ENCODE measurements around the gene NEFH. TPM values are rescaled to one million over a fixed set of nuclear protein-coding genes. Genes with fewer than 3 reads are reported as not detected.

NEFH gene
- total and polyA plus RNA-seq, 2 donors (not counting 1 experiment from before 2014, with no cell fraction given), result 0.04 to 0.10 TPM

DNA sequence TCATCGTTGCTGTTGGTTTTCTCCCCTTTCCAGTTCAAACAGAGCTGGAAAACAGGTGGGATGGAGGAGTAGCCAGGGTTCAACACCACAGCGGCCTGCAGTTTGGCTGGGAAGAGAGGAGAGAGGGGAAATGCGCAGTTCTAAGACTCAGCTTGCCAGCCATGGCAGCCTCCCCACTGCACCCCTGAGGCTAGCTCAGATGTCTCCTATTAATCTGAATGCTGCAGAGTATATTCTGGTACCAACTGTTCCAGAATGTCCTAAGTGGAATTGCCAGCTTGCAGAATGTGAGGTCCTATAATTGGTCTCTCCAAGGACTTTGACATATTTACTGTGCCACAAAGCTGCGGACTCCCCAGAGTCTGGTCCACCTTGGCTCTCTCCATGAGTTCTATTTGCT is 32.0 kb downstream of the NEFH start:
- Histone ChIP-seq H3K9me3 (ENCODE audit: control extremely low read depth in 1 of 3, control insufficient read depth in 2 of 3, insufficient read depth in 1 of 3, low read length in 2 of 3) (no peaks in the 10 kb centered on the region), H3K4me3 (ENCODE audit: control extremely low read depth in 1 of 5, extremely low read depth in 1 of 5, insufficient read depth in 1 of 5, low read depth in 2 of 5, low read length in 4 of 5) (no peak overlapping the region), H3K4me1 (ENCODE audit: control insufficient read depth in 2 of 2, insufficient read depth in 2 of 2, low read length in 2 of 2) (no peaks in the 10 kb centered on the region), H2AFZ (ENCODE audit: insufficient read depth, low read depth, low read length, poor library complexity, severe bottlenecking) (no peak overlapping the region), H4K20me1 (ENCODE audit: control insufficient read depth, insufficient read depth, low read length, poor library complexity, severe bottlenecking) (no peaks in the 10 kb centered on the region), H3K27ac (ENCODE audit: low read length in 2 of 2) (no peak overlapping the region), H3K36me3 (replicated peaks in 1 of 2; ENCODE audit: control extremely low read depth in 1 of 2, control insufficient read depth in 1 of 2, extremely low read depth in 1 of 2, insufficient read depth in 2 of 2, low read length in 1 of 2) (peaks cover 0 to 67% of the 10 kb centered on the region in 2 experiments), H3K79me2 (ENCODE audit: control insufficient read depth, insufficient read depth, low read length) (no peaks in the 10 kb centered on the region), H3K9ac (ENCODE audit: low read length) (no peak overlapping the region), H3K27me3 (replicated peaks in 1 of 4; ENCODE audit: control extremely low read depth in 1 of 4, control insufficient read depth in 3 of 4, insufficient read depth in 4 of 4, low read length in 3 of 4) (no peaks in the 10 kb centered on the region), H3K4me2 (replicated peaks; ENCODE audit: low read depth, low read length, poor library complexity, severe bottlenecking) (no peak overlapping the region)
- Mint-ChIP-seq H3K27ac (no peak overlapping the region), H3K27me3 (no peaks in the 10 kb centered on the region), H3K4me1 (peaks cover 3% of the 10 kb centered on the region), H3K9me3 (ENCODE audit: insufficient read depth) (no peaks in the 10 kb centered on the region), H3K4me3 (no peak overlapping the region)
- TF ChIP-seq CTCF (IDR thresholded peaks at IDR 0.05) (no peak), EZH2 (IDR thresholded peaks at IDR 0.05; ENCODE audit: borderline replicate concordance, insufficient read depth, low read depth, low read length, poor library complexity, severe bottlenecking) (no peak)
- CTCF ChIA-PET, result interaction anchor here (2.6 kb wide), 1 partner anchor 115 kb away, joined by 12 read pairs; no protein-coding TSS in a partner anchor
- DNase-seq, result no peak
- ATAC-seq (ENCODE audit: low read depth), result no peak
- 98% methylated on average over 4 of the region's 4 CpGs for WGBS (ENCODE audit: insufficient coverage)
- intact Hi-C loops (cut with micrococcal nuclease), result no loop called here
- POLR2A ChIA-PET, result interaction anchor here (0.6 kb wide), 1 partner anchor 17 kb away, joined by 3 read pairs; no protein-coding TSS in a partner anchor

DNA sequence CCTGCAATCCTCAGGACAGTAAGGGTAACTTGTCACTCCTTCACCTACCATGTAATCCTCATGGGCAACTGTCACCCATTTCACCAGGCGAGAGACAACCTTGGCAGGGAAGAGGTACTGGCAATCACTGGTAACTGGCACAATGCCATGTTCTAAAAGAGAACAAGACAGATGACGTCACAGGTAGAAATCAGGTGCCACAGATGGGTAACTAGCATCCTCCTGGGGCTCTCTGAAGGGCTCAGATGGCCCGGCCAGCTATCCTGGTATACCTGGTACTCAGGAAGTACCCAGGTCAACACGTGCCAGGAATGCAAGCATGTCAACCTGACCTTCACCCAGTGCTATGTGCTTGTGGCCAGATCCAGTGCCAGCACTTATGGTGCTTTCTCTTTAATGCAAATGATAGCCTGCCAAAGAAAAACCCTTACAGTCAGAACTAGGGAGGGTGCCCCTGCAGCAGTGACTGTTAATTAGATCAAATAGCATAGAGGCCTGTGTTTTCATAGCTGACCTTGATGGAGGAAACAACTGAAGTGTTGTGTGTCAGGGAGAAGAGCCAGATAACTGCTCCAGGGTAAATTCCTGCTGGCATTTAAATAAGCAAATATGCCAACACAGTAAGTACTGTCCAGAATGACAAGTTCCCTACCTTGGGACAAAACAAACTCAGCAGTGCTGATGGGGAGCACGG is 37.3 kb downstream of the NEFH start:
- WGBS (ENCODE audit: insufficient coverage), result 87% methylated on average over 5 of the region's 5 CpGs
- no peak overlapping the region for H3K9ac ChIP-seq (ENCODE audit: low read length)
- ATAC-seq (ENCODE audit: low read depth), result no peak
- no peaks in the 10 kb centered on the region for H3K27me3 ChIP-seq (replicated peaks in 1 of 4; ENCODE audit: control extremely low read depth in 1 of 4, control insufficient read depth in 3 of 4, insufficient read depth in 4 of 4, low read length in 3 of 4)
- H3K36me3 ChIP-seq (replicated peaks in 1 of 2; ENCODE audit: control extremely low read depth in 1 of 2, control insufficient read depth in 1 of 2, extremely low read depth in 1 of 2, insufficient read depth in 2 of 2, low read length in 1 of 2), result peaks cover 22 to 71% of the 10 kb centered on the region in 2 experiments
- Mint-ChIP-seq H3K4me1 (no peaks in the 10 kb centered on the region), H3K27ac (peak overlapping the region; percentile 1), H3K4me3 (no peak overlapping the region), H3K27me3 (no peaks in the 10 kb centered on the region), H3K9me3 (ENCODE audit: insufficient read depth) (no peaks in the 10 kb centered on the region)
- TF ChIP-seq EZH2 (IDR thresholded peaks at IDR 0.05; ENCODE audit: borderline replicate concordance, insufficient read depth, low read depth, low read length, poor library complexity, severe bottlenecking) (no peak), CTCF (IDR thresholded peaks at IDR 0.05) (no peak)
- no peaks in the 10 kb centered on the region for H3K9me3 ChIP-seq (ENCODE audit: control extremely low read depth in 1 of 3, control insufficient read depth in 2 of 3, insufficient read depth in 1 of 3, low read length in 2 of 3)
- DNase-seq, result no peak
- H2AFZ ChIP-seq (ENCODE audit: insufficient read depth, low read depth, low read length, poor library complexity, severe bottlenecking), result no peak overlapping the region
- no peak overlapping the region for H3K27ac ChIP-seq (ENCODE audit: low read length in 2 of 2)
- CTCF ChIA-PET, result no interaction called here
- H3K79me2 ChIP-seq (ENCODE audit: control insufficient read depth, insufficient read depth, low read length), result no peaks in the 10 kb centered on the region
- H3K4me1 ChIP-seq (ENCODE audit: control insufficient read depth in 2 of 2, insufficient read depth in 2 of 2, low read length in 2 of 2), result no peaks in the 10 kb centered on the region
- H4K20me1 ChIP-seq (ENCODE audit: control insufficient read depth, insufficient read depth, low read length, poor library complexity, severe bottlenecking), result no peaks in the 10 kb centered on the region
- POLR2A ChIA-PET, result no interaction called here
- intact Hi-C loops (cut with micrococcal nuclease), result no loop called here
- H3K4me2 ChIP-seq (replicated peaks; ENCODE audit: low read depth, low read length, poor library complexity, severe bottlenecking), result no peak overlapping the region
- H3K4me3 ChIP-seq (ENCODE audit: control extremely low read depth in 1 of 5, extremely low read depth in 1 of 5, insufficient read depth in 1 of 5, low read depth in 2 of 5, low read length in 4 of 5), result no peak overlapping the region
